Prostate gland (tissue), 2 donors: ENCODE measurements around the gene RYR3. TPM values are rescaled to one million over a fixed set of nuclear protein-coding genes. Genes with fewer than 3 reads are reported as not detected.

Experiments
- DNase-seq: peaks from one replicate; pipeline ENCODE4 v3.0.0-alpha.2; 2019; ENCODE audit warnings: low spot score
- H3K27ac ChIP-seq, 2 donors: fragments of 200-600 bp; sonication (generic); 2 replicates each; pipeline ENCODE4 v1.5.1; 2017 to 2019
- H3K27me3 ChIP-seq: fragments of 200-600 bp; sonication (generic); replicated peaks from 2 replicates; pipeline ENCODE4 v1.5.1; 2019; ENCODE audit not compliant: insufficient read depth
- H3K36me3 ChIP-seq, 2 donors: fragments of 200-600 bp; sonication (generic); 1 replicate in 1 of 2; 2 replicates in 1 of 2; pipeline versions ENCODE4 v1.5.1 to v1.8.1; 2017 to 2019
- H3K4me1 ChIP-seq: fragments of 200-600 bp; sonication (generic); replicated peaks from 2 replicates; pipeline ENCODE4 v1.5.1; 2019
- H3K4me3 ChIP-seq, 2 donors: fragments of 200-600 bp; sonication (generic); 2 replicates each; pipeline ENCODE4 v1.5.1; 2017 to 2019
- H3K9me3 ChIP-seq: fragments of 200-600 bp; sonication (generic); 2 replicates; pipeline ENCODE4 v1.5.1; 2017
- CTCF ChIP-seq, 4 experiments: fragments of 200-600 bp in 2 of 4; fragments of 450-650 bp in 2 of 4; sonication (generic) in 2 of 4; IDR thresholded peaks; 1 replicate in 3 of 4; 2 replicates in 1 of 4; pipeline ENCODE4 v1.5.1; 2016 to 2019; ENCODE audit warnings: antibody characterized with exemption in 4 of 4, mild to moderate bottlenecking in 2 of 4, moderate library complexity in 2 of 4
- POLR2A ChIP-seq: fragments of 450-650 bp; IDR thresholded peaks from one replicate; pipeline ENCODE4 v1.6.1; 2016; ENCODE audit warnings: antibody characterized with exemption, mild to moderate bottlenecking
- POLR2AphosphoS5 ChIP-seq: sonication (generic); formaldehyde crosslinking; IDR thresholded peaks from one replicate; pipeline ENCODE4 v1.6.1; 2017; ENCODE audit warnings: antibody characterized with exemption
- WGBS: methylation state at CpG from one replicate; pipeline ENCODE4 v1.1.5; 2018; 5-methylcytosine and 5-hydroxymethylcytosine counted together
- intact Hi-C: fragments of 100-400 bp; cut with DNase I; formaldehyde crosslinking; loops from one replicate; pipeline ENCODE4 v1.14.2; 2022
- total RNA-seq, 2 donors: library from RNA; depleted of rRNA; stranded (reverse); fragments of >200 nt; gene quantifications; one replicate each; pipeline ENCODE4 v1.1.0, GENCODE V29; 2016

Gene RYR3
- total RNA-seq, 2 donors from 2014 or later: 0.41 to 2.3 TPM

DNA sequence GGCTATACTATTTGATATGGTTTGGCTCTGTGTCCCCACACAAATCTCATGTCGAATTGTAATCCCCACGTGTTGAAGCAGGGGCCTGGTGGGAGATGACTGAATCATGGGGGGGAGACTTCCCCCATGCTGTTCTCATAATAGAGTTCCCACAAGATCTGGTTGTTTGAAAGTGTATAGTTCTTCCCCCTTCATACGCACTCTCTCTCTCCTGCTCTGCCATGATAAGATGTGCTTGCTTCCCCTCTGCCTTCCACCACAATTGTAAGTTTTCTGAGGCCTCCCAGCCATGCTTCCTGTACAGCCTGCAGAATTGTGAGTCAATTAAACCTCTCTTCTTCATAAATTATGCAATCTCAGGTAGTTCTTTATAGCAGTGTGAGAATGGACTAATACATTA lies 367.4 kb downstream of the RYR3 start:
- no peak for DNase-seq
- TF ChIP-seq POLR2AphosphoS5: no peak
- TF ChIP-seq CTCF (IDR thresholded peaks at IDR 0.05): no peak
- Histone ChIP-seq H3K27me3 (no peaks in the 10 kb centered on the region), H3K27ac (no peak overlapping the region), H3K9me3 (no peaks in the 10 kb centered on the region), H3K4me1 (no peaks in the 10 kb centered on the region), H3K36me3 (no peaks in the 10 kb centered on the region), H3K4me3 (no peak overlapping the region)
- intact Hi-C loops: no loop called here
- 61% methylated on average over 3 of the region's 3 CpGs for WGBS

DNA sequence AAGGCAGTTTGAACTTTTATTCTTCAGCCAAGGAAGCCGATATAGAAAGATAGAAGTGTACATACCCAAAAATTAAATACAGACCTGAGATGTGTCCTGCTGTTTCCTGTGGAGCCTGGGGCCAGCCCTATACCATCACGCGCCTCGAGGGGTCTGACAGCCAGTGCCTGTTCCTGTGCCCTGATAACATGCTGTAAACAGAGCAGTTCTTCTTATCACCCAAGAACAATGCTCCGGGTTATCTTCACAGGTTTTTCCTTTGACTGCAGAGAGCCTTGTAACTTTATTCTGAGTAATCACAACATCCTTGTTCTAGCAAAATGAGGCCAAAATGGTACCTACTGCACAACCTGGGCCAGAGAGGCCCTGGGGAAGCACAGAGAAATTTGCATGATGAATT lies 367.8 kb downstream of the RYR3 start:
- 60% methylated on average over 5 of the region's 5 CpGs for WGBS

GRCh38 chr15:33679061-33679460 lies 368.3 kb downstream of the RYR3 start:
- 16% methylated on average over 2 of the region's 2 CpGs for WGBS
- Histone ChIP-seq H3K27me3 (no peaks in the 10 kb centered on the region), H3K4me1 (no peaks in the 10 kb centered on the region), H3K27ac (no peak overlapping the region), H3K36me3 (no peaks in the 10 kb centered on the region), H3K4me3 (no peak overlapping the region), H3K9me3 (no peaks in the 10 kb centered on the region)
- DNase-seq: no peak
- TF ChIP-seq CTCF (IDR thresholded peaks at IDR 0.05) (no peak), POLR2A (no peak), POLR2AphosphoS5 (no peak)
- intact Hi-C loops: no loop called here

More for the DNA sequence above, 367.8 kb downstream of the RYR3 start:
- DNase-seq: no peak
- no peak for TF ChIP-seq POLR2A
- TF ChIP-seq CTCF (IDR thresholded peaks at IDR 0.05): no peak
- TF ChIP-seq POLR2AphosphoS5: no peak
- Histone ChIP-seq H3K4me3 (no peak overlapping the region), H3K27me3 (no peaks in the 10 kb centered on the region), H3K9me3 (no peaks in the 10 kb centered on the region), H3K27ac (no peak overlapping the region), H3K4me1 (no peaks in the 10 kb centered on the region), H3K36me3 (no peaks in the 10 kb centered on the region)
- intact Hi-C loops: no loop called here

DNA sequence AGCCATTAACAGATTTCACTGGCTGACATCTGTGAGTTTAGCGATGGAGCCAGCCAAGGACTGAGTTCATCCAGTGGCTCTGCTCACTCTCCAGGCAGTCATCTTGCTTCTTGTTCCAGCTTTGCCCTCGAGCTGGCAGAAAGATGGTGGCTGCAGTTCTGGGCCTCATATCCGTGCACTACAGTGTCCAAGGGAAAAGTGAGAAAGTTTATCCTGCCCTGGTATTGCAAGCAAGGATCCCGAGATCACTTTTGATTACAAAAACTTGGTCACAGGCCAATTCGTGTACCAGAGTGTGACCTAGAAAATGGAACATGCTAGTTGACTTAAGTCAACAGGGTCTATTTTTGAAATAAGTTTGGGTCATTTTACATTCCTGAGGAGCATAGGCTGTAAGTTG lies 369.6 kb downstream of the RYR3 start:
- H3K27me3 ChIP-seq: no peaks in the 10 kb centered on the region
- no peaks in the 10 kb centered on the region for H3K4me1 ChIP-seq
- TF ChIP-seq POLR2AphosphoS5 (no peak), POLR2A (no peak), CTCF (IDR thresholded peaks at IDR 0.05) (no peak)
- no peak overlapping the region for H3K4me3 ChIP-seq
- no peak overlapping the region for H3K27ac ChIP-seq
- DNase-seq: no peak
- WGBS: 75% methylated on average over 5 of the region's 5 CpGs
- H3K36me3 ChIP-seq: no peaks in the 10 kb centered on the region
- no peaks in the 10 kb centered on the region for H3K9me3 ChIP-seq
- intact Hi-C loops: no loop called here

GRCh38 chr15:33693166-33693800 lies 382.5 kb downstream of the RYR3 start:
- no peak for DNase-seq
- no peak overlapping the region for H3K27ac ChIP-seq
- TF ChIP-seq POLR2A (no peak), POLR2AphosphoS5 (no peak), CTCF (IDR thresholded peaks at IDR 0.05) (no peak)
- 85% methylated on average over 12 of the region's 12 CpGs for WGBS
- intact Hi-C loops: no loop called here
- H3K9me3 ChIP-seq: no peaks in the 10 kb centered on the region
- no peak overlapping the region for H3K4me3 ChIP-seq
- no peaks in the 10 kb centered on the region for H3K27me3 ChIP-seq
- H3K4me1 ChIP-seq: no peaks in the 10 kb centered on the region
- no peaks in the 10 kb centered on the region for H3K36me3 ChIP-seq
